NCI-H82 treated with DMSO at 0.1 percent for 48 hours (cell line): ENCODE data around the gene UBE2I.

Source experiments
- DNase-seq: peaks from one replicate; lab custom pipeline; 2025; ENCODE audit not compliant: unreplicated experiment; lab: John Stamatoyannopoulos, UW

Gene UBE2I

GRCh38 chr16:1277151-1277598 lies 32.3 kb upstream of the UBE2I start:
- DNase-seq, result no peak

GRCh38 chr16:1277617-1278282 lies 31.7 kb upstream of the UBE2I start:
- no peak for DNase-seq

- no peak for DNase-seq
Measured at GRCh38 chr16:1278477-1278876, 31.0 kb upstream of the UBE2I start.

- DNase-seq, result no peak
Measured at GRCh38 chr16:1279081-1279944, 30.1 kb upstream of the UBE2I start.

GRCh38 chr16:1279945-1280589 lies 29.4 kb upstream of the UBE2I start:
- DNase-seq, result no peak

GRCh38 chr16:1280783-1281182 lies 28.7 kb upstream of the UBE2I start:
- no peak for DNase-seq

GRCh38 chr16:1281517-1281916 lies 27.9 kb upstream of the UBE2I start:
- no peak for DNase-seq

- DNase-seq, result no peak
Measured at GRCh38 chr16:1282324-1282973, 27.0 kb upstream of the UBE2I start.

- no peak for DNase-seq
Measured at GRCh38 chr16:1283296-1283695, 26.1 kb upstream of the UBE2I start.

- DNase-seq, result no peak
Measured at GRCh38 chr16:1283996-1284616, 25.3 kb upstream of the UBE2I start.

- no peak for DNase-seq
Measured at GRCh38 chr16:1285669-1286512, 23.5 kb upstream of the UBE2I start.

- DNase-seq, result no peak
Measured at GRCh38 chr16:1286513-1287094, 22.8 kb upstream of the UBE2I start.

GRCh38 chr16:1287982-1288670 lies 21.3 kb upstream of the UBE2I start:
- DNase-seq, result no peak

GRCh38 chr16:1288813-1289476 lies 20.5 kb upstream of the UBE2I start:
- no peak for DNase-seq

GRCh38 chr16:1289477-1289866 lies 20.0 kb upstream of the UBE2I start:
- no peak for DNase-seq

- no peak for DNase-seq
Measured at GRCh38 chr16:1290063-1290501, 19.4 kb upstream of the UBE2I start.

- DNase-seq, result no peak
Measured at GRCh38 chr16:1290860-1291575, 18.4 kb upstream of the UBE2I start.

- no peak for DNase-seq
Measured at GRCh38 chr16:1291576-1291974, 17.9 kb upstream of the UBE2I start.
